ENCODE data around the gene ZFP36L2. TPM values are rescaled to one million over a fixed set of nuclear protein-coding genes. Genes with fewer than 3 reads are reported as not detected.

Gene ZFP36L2
- total RNA-seq, 1 donor from 2014 or later = 62.1 TPM

- CTCF ChIA-PET = no interaction called here
- ATAC-seq (ENCODE audit: low read depth) (no peak), DNase-seq (no peak)
- H3K4me3 Mint-ChIP-seq = no peak overlapping the region
- POLR2A ChIA-PET = interaction anchor here (0.6 kb wide), 1 partner anchor 302 kb away, joined by 3 read pairs; no protein-coding TSS in a partner anchor
- H3K27me3 Mint-ChIP-seq = no peaks in the 10 kb centered on the region
- H3K4me1 Mint-ChIP-seq = no peaks in the 10 kb centered on the region
- intact Hi-C loops (cut with micrococcal nuclease) = no loop called here
- H3K36me3 Mint-ChIP-seq (ENCODE audit: low read depth) = peaks cover 38% of the 10 kb centered on the region
- no peak overlapping the region for H3K27ac Mint-ChIP-seq
- H3K9me3 Mint-ChIP-seq = no peaks in the 10 kb centered on the region
- TF ChIP-seq CTCF (IDR thresholded peaks at IDR 0.05) = no peak
Observed at GRCh38 chr2:43250015-43250414, 23.6 kb upstream of the ZFP36L2 start.

- Mint-ChIP-seq H3K27me3 (no peaks in the 10 kb centered on the region), H3K27ac (no peak overlapping the region), H3K4me3 (no peak overlapping the region), H3K4me1 (no peaks in the 10 kb centered on the region), H3K9me3 (no peaks in the 10 kb centered on the region), H3K36me3 (ENCODE audit: low read depth) (peaks cover 39% of the 10 kb centered on the region)
- ChIA-PET CTCF (no interaction called here), POLR2A (no interaction called here)
- DNase-seq = no peak
- TF ChIP-seq CTCF (IDR thresholded peaks at IDR 0.05) = no peak
- intact Hi-C loops (cut with micrococcal nuclease) = no loop called here
- no peak for ATAC-seq (ENCODE audit: low read depth)
Observed at GRCh38 chr2:43248621-43249020, 22.2 kb upstream of the ZFP36L2 start.

- peaks cover 4% of the 10 kb centered on the region for H3K4me1 Mint-ChIP-seq
- no peak for TF ChIP-seq CTCF (IDR thresholded peaks at IDR 0.05)
- ATAC-seq (ENCODE audit: low read depth) (no peak), DNase-seq (no peak)
- no peaks in the 10 kb centered on the region for H3K27me3 Mint-ChIP-seq
- ChIA-PET CTCF (no interaction called here), POLR2A (no interaction called here)
- H3K4me3 Mint-ChIP-seq = no peak overlapping the region
- no peaks in the 10 kb centered on the region for H3K9me3 Mint-ChIP-seq
- peaks cover 39% of the 10 kb centered on the region for H3K36me3 Mint-ChIP-seq (ENCODE audit: low read depth)
- no peak overlapping the region for H3K27ac Mint-ChIP-seq
- intact Hi-C loops (cut with micrococcal nuclease) = no loop called here
Observed at GRCh38 chr2:43246641-43247040, 20.2 kb upstream of the ZFP36L2 start.

GRCh38 chr2:43241558-43241957 is 15.2 kb upstream of the ZFP36L2 start:
- CTCF ChIA-PET = interaction anchor here (1.8 to 2.2 kb wide), 3 partner anchors 114 to 294 kb away, joined by 4 to 8 read pairs (median 6); no protein-coding TSS in a partner anchor
- Mint-ChIP-seq H3K9me3 (no peaks in the 10 kb centered on the region), H3K36me3 (ENCODE audit: low read depth) (peaks cover 17% of the 10 kb centered on the region), H3K27ac (peak overlapping the region; percentile 22), H3K4me1 (peaks cover 40% of the 10 kb centered on the region), H3K4me3 (no peak overlapping the region), H3K27me3 (no peaks in the 10 kb centered on the region)
- ATAC-seq (ENCODE audit: low read depth) (no peak), DNase-seq (no peak)
- TF ChIP-seq CTCF (IDR thresholded peaks at IDR 0.05) = no peak
- intact Hi-C loops (cut with micrococcal nuclease) = no loop called here
- POLR2A ChIA-PET = no interaction called here

- ATAC-seq (ENCODE audit: low read depth) (no peak), DNase-seq (no peak)
- H3K4me3 Mint-ChIP-seq = no peak overlapping the region
- no peaks in the 10 kb centered on the region for H3K27me3 Mint-ChIP-seq
- ChIA-PET CTCF (interaction anchor here (1.2 to 2.2 kb wide), 6 partner anchors 11 to 381 kb away, joined by 4 to 12 read pairs (median 7); no protein-coding TSS in a partner anchor), POLR2A (interaction anchor here (0.7 to 2.5 kb wide), 12 partner anchors 12 to 152 kb away, joined by 3 to 43 read pairs (median 4); partner anchors contain the start of gene ZFP36L2)
- no peaks in the 10 kb centered on the region for H3K9me3 Mint-ChIP-seq
- H3K36me3 Mint-ChIP-seq (ENCODE audit: low read depth) = peaks cover 15% of the 10 kb centered on the region
- peak overlapping the region; percentile 91 for H3K27ac Mint-ChIP-seq
- peaks cover 40% of the 10 kb centered on the region for H3K4me1 Mint-ChIP-seq
- intact Hi-C loops (cut with micrococcal nuclease) = no loop called here
- no peak for TF ChIP-seq CTCF (IDR thresholded peaks at IDR 0.05)
Observed at GRCh38 chr2:43240766-43241150, 14.4 kb upstream of the ZFP36L2 start.
